K562 (cell line): ENCODE measurements around the gene TSSK2. TPM values are rescaled to one million over a fixed set of nuclear protein-coding genes. Genes with fewer than 3 reads are reported as not detected.

ENCODE experiments used
- BRD4 ChIP-seq: fragments of 200-600 bp; sonication (generic); IDR thresholded peaks from 2 replicates; pipeline ENCODE4 v1.6.1; 2017; ENCODE audit warnings: inconsistent platforms
- CBX1 ChIP-seq: sonication (generic); IDR thresholded peaks from 2 replicates; pipeline ENCODE4 v1.6.1; 2016; ENCODE audit warnings: antibody characterized with exemption, low read depth, mild to moderate bottlenecking
- CREB1 ChIP-seq, 2 experiments: sonication (generic) in 1 of 2; formaldehyde crosslinking in 1 of 2; IDR thresholded peaks; 2 replicates each; pipeline versions ENCODE4 v1.6.1 to v1.8.0; 2012 to 2022; ENCODE audit warnings: inconsistent platforms in 1 of 2, mild to moderate bottlenecking in 1 of 2, missing genetic modification reagents in 1 of 2, moderate library complexity in 1 of 2
- HCFC1 ChIP-seq: IDR thresholded peaks from 2 replicates; pipeline ENCODE4 v1.6.1; 2012; ENCODE audit warnings: low read depth, low read length, improper control_type of control experiment
- HNRNPK ChIP-seq: fragments of 200-400 bp; formaldehyde crosslinking; IDR thresholded peaks from one replicate; pipeline ENCODE4 v1.6.1; 2018; ENCODE audit warnings: mild to moderate bottlenecking, low read depth, low read length; ENCODE audit not compliant: poor library complexity, severe bottlenecking
- KDM4B ChIP-seq, 2 experiments: fragments of 450-650 bp in 1 of 2; sonication (generic) in 1 of 2; IDR thresholded peaks; 2 replicates each; pipeline ENCODE4 v1.6.1; 2016 to 2017; ENCODE audit warnings: borderline replicate concordance in 2 of 2, antibody characterized with exemption in 1 of 2, low read depth in 1 of 2, mild to moderate bottlenecking in 1 of 2
- KLF6 ChIP-seq: fragments of 250-450 bp; sonication (Bioruptor Pico); IDR thresholded peaks from 2 replicates; pipeline ENCODE4 v1.4.0; 2020; ENCODE audit warnings: mild to moderate bottlenecking, moderate library complexity, borderline replicate concordance
- RUNX1 ChIP-seq: sonication (generic); IDR thresholded peaks from 2 replicates; pipeline ENCODE4 v1.6.1; 2016; ENCODE audit warnings: antibody characterized with exemption, low read depth
- SIN3A ChIP-seq, 2 experiments: fragments of 150-350 bp in 1 of 2; IDR thresholded peaks; 2 replicates each; pipeline ENCODE4 v1.6.1; 2011 to 2016; ENCODE audit warnings: borderline replicate concordance in 2 of 2, low read depth in 2 of 2, low read length in 2 of 2, mild to moderate bottlenecking in 2 of 2, moderate library complexity in 2 of 2; ENCODE audit not compliant: control insufficient read depth in 1 of 2
- SMARCA4 ChIP-seq: fragments of 450-650 bp; IDR thresholded peaks from 2 replicates; pipeline ENCODE4 v1.6.1; 2016
- TCF7L2 ChIP-seq: fragments of 150-350 bp; IDR thresholded peaks from 2 replicates; pipeline ENCODE4 v1.6.1; 2016; ENCODE audit warnings: low read depth, mild to moderate bottlenecking, low read length, moderate library complexity
- TEAD2 ChIP-seq: fragments of 450-650 bp; IDR thresholded peaks from 2 replicates; pipeline ENCODE4 v1.6.1; 2016; ENCODE audit warnings: missing genetic modification characterization, control low read depth, missing compliant biosample characterization
- U2AF2 ChIP-seq: fragments of 200-400 bp; formaldehyde crosslinking; optimal IDR thresholded peaks from 2 replicates; pipeline ENCODE3; 2017; ENCODE audit warnings: low read depth, mild to moderate bottlenecking, low read length
- ZNF584 ChIP-seq: fragments of 200-800 bp; sonication (Bioruptor generic); IDR thresholded peaks from 2 replicates; pipeline ENCODE4 v1.6.1; 2016; ENCODE audit warnings: low read depth, mild to moderate bottlenecking, missing genetic modification characterization, missing compliant biosample characterization
- ZNF764 ChIP-seq: fragments of 250-450 bp; sonication (Bioruptor Pico); IDR thresholded peaks from 2 replicates; pipeline ENCODE4 v1.4.0; 2020; ENCODE audit warnings: low read depth, mild to moderate bottlenecking, moderate library complexity
- ZNF830 ChIP-seq: fragments of 250-450 bp; sonication (Bioruptor Pico); IDR thresholded peaks from 2 replicates; pipeline ENCODE4 v1.5.0; 2021; ENCODE audit warnings: mild to moderate bottlenecking
- polyA plus RNA-seq, 8 experiments: library from polyadenylated mRNA; depleted of rRNA in 4 of 8; stranded (reverse) in 5 of 8; unstranded in 3 of 8; fragments of >200 nt; fragmentation: Nextera tagmentation in 2 of 8; fragmentation: Illumina TruSeq in 1 of 8; extraction: Ambion mirVana in 2 of 8; extraction: Trizol in 1 of 8; gene quantifications; 2 replicates each; pipeline versions ENCODE4 v1.2.1 to v1.2.3, GENCODE V29; 2011 to 2014; ENCODE audit warnings: inconsistent platforms in 1 of 8, missing spikeins in 1 of 8
- total RNA-seq, 7 experiments: library from RNA; depleted of rRNA in 6 of 7; stranded (reverse); fragments of >200 nt in 6 of 7; fragmentation: Illumina TruSeq in 2 of 7; extraction: Trizol in 2 of 7; gene quantifications; 2 replicates each; pipeline versions ENCODE4 v1.2.1 to v1.2.3, GENCODE V29; 2011 to 2021; ENCODE audit warnings: low replicate concordance in 1 of 7
- TF ChIP-seq, protein P1 (sequence below): fragments of 250-450 bp; sonication (Bioruptor Pico); IDR thresholded peaks from 2 replicates; pipeline ENCODE4 v1.9.0; 2021; ENCODE audit warnings: mild to moderate bottlenecking, inconsistent platforms
- TF ChIP-seq, protein P2 (sequence below): fragments of 450-650 bp; formaldehyde crosslinking; IDR thresholded peaks from 2 replicates; pipeline ENCODE4 v1.4.0; 2020; ENCODE audit warnings: mild to moderate bottlenecking, moderate library complexity
- TF ChIP-seq, protein P3 (sequence below): fragments of 250-450 bp; sonication (Bioruptor Pico); IDR thresholded peaks from 2 replicates; pipeline ENCODE4 v1.8.0; 2021; ENCODE audit warnings: mild to moderate bottlenecking, moderate library complexity

Gene TSSK2
- total and polyA plus RNA-seq, 9 of the 15 experiments (the other 6 are each of a cell fraction or from before 2014, with no cell fraction given): 0.04 TPM; not detected in 8

DNA sequence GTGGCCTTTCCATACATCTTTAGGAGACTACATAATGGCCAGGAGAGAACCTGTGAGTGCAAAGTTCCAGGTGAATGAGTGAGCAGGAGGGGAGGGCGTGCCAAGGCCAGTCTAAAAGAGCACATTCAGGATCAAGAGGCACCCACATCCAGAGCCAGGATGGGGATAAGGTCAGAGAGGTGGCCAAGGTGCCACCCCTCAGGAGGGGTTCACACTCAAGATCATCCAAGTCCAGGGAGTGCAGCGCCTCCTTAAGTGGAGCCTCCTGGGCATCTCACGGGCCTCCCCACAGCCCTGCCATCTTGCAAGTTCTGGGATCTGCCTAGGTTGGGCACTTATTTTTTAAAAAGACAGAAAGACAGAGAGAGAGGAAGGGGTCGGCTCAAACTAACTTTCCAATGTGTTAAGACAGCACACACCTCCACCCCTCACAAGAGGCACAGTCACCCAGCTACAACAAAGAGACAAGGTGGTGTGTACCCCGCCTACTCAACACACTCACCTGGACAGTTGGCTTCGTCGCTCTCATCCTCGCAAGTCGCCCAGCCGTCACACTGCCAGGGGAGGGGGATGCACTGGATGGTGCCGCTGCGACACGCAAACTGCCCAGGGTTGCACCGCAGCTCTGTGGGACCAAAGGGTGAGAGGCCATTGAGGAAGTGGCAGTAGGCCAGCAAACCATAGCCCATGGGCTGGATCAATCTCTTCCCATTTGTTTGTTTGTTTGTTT, 42.1 kb upstream of the TSSK2 start (continued):
- TF ChIP-seq, protein P1, sequence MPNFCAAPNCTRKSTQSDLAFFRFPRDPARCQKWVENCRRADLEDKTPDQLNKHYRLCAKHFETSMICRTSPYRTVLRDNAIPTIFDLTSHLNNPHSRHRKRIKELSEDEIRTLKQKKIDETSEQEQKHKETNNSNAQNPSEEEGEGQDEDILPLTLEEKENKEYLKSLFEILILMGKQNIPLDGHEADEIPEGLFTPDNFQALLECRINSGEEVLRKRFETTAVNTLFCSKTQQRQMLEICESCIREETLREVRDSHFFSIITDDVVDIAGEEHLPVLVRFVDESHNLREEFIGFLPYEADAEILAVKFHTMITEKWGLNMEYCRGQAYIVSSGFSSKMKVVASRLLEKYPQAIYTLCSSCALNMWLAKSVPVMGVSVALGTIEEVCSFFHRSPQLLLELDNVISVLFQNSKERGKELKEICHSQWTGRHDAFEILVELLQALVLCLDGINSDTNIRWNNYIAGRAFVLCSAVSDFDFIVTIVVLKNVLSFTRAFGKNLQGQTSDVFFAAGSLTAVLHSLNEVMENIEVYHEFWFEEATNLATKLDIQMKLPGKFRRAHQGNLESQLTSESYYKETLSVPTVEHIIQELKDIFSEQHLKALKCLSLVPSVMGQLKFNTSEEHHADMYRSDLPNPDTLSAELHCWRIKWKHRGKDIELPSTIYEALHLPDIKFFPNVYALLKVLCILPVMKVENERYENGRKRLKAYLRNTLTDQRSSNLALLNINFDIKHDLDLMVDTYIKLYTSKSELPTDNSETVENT (CRISPR knock-in tag): no peak
- TF ChIP-seq HCFC1 (no peak), KLF6 (CRISPR knock-in tag) (no peak), KDM4B (IDR thresholded peaks at IDR 0.05; ENCODE audit: borderline replicate concordance in 2 of 2, low read depth in 1 of 2) (no peak), ZNF830 (CRISPR knock-in tag) (no peak), SIN3A (IDR thresholded peaks at IDR 0.05; ENCODE audit: borderline replicate concordance in 2 of 2, control insufficient read depth in 1 of 2, low read depth in 2 of 2, low read length in 2 of 2) (no peak), BRD4 (no peak), SMARCA4 (no peak), TEAD2 (no peak), HNRNPK (no peak), TCF7L2 (no peak), CREB1 (IDR thresholded peaks at IDR 0.05) (no peak), CREB1 (CRISPR knock-in tag; IDR thresholded peaks at IDR 0.05) (no peak), RUNX1 (peak; percentile 51; the same call in 1 of the 2 replicates), ZNF584 (CRISPR knock-in tag) (no peak), CBX1 (no peak), ZNF764 (CRISPR knock-in tag) (no peak), U2AF2 (no peak)
- TF ChIP-seq, protein P2, sequence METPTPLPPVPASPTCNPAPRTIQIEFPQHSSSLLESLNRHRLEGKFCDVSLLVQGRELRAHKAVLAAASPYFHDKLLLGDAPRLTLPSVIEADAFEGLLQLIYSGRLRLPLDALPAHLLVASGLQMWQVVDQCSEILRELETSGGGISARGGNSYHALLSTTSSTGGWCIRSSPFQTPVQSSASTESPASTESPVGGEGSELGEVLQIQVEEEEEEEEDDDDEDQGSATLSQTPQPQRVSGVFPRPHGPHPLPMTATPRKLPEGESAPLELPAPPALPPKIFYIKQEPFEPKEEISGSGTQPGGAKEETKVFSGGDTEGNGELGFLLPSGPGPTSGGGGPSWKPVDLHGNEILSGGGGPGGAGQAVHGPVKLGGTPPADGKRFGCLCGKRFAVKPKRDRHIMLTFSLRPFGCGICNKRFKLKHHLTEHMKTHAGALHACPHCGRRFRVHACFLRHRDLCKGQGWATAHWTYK (CRISPR knock-in tag): no peak
- TF ChIP-seq, protein P3, sequence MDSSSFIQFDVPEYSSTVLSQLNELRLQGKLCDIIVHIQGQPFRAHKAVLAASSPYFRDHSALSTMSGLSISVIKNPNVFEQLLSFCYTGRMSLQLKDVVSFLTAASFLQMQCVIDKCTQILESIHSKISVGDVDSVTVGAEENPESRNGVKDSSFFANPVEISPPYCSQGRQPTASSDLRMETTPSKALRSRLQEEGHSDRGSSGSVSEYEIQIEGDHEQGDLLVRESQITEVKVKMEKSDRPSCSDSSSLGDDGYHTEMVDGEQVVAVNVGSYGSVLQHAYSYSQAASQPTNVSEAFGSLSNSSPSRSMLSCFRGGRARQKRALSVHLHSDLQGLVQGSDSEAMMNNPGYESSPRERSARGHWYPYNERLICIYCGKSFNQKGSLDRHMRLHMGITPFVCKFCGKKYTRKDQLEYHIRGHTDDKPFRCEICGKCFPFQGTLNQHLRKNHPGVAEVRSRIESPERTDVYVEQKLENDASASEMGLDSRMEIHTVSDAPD (CRISPR knock-in tag): no peak
